HFFc6 (cell line): ENCODE data around the gene FNTB. TPM values are rescaled to one million over a fixed set of nuclear protein-coding genes. Genes with fewer than 3 reads are reported as not detected.

Experiments
- DNase-seq: peaks from one replicate; pipeline ENCODE4 v3.0.0-alpha.2; 2018
- H3K27ac Mint-ChIP-seq: 2 replicates; pipeline ENCODE4 v1.8.0; 2020; ENCODE audit warnings: mild to moderate bottlenecking, mixed read lengths
- H3K27me3 Mint-ChIP-seq: 2 replicates; pipeline ENCODE4 v1.8.0; 2021; ENCODE audit warnings: mild to moderate bottlenecking, moderate library complexity, mixed read lengths; ENCODE audit not compliant: insufficient read depth
- H3K36me3 Mint-ChIP-seq: 2 replicates; pipeline ENCODE4 v1.8.0; 2021; ENCODE audit warnings: low read depth, mixed read lengths
- H3K4me1 Mint-ChIP-seq: 2 replicates; pipeline ENCODE4 v1.8.0; 2020; ENCODE audit warnings: low read depth, mixed read lengths
- H3K4me3 Mint-ChIP-seq: 2 replicates; pipeline ENCODE4 v1.8.0; 2020; ENCODE audit warnings: mild to moderate bottlenecking, moderate library complexity, mixed read lengths
- H3K9me3 Mint-ChIP-seq: 2 replicates; pipeline ENCODE4 v1.8.0; 2020; ENCODE audit warnings: mild to moderate bottlenecking, mixed read lengths
- total RNA-seq, 6 experiments: library from RNA; stranded (reverse); fragmentation: NEBNext Ultra II Directional; extraction: Animal tissue kit (Norgen Biotek cat#: 25700); gene quantifications; 2 replicates in 1 of 6; 3 replicates in 5 of 6; pipeline ENCODE4 v1.2.3, GENCODE V29; 2021
- TF ChIP-seq, protein P1 (sequence below): fragments of 200-600 bp; sonication (generic); IDR thresholded peaks from 2 replicates; pipeline ENCODE4 v1.5.0; 2021; ENCODE audit warnings: antibody characterized with exemption, mild to moderate bottlenecking

The FNTB gene
- total RNA-seq, 6 experiments from 2014 or later: 14.1 to 22.7 (median 18.0) TPM

DNA sequence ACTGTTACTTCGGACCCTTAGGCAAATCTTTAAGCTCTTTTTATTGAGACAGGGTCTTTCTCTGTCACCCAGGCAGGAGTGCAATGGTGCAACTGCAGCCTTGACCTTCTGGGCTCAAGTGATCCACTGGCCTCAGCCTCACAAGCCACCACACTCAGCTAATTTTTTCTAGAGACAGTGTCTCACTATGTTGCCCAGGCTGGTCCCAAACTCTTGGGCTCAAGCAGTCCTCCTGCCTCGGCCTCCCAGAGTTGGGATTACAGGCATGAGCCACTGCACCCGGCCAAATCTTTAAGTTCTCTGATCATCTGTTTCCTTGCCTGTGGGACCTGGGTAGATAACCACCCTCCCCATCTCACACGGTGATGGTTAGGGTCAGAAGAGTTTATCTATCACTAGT lies 41.8 kb upstream of the FNTB start:
- H3K9me3 Mint-ChIP-seq: no peaks in the 10 kb centered on the region
- no peak overlapping the region for H3K27ac Mint-ChIP-seq
- peaks cover 8% of the 10 kb centered on the region; the same call in 1 of the 2 replicates for H3K36me3 Mint-ChIP-seq
- TF ChIP-seq, protein P1, sequence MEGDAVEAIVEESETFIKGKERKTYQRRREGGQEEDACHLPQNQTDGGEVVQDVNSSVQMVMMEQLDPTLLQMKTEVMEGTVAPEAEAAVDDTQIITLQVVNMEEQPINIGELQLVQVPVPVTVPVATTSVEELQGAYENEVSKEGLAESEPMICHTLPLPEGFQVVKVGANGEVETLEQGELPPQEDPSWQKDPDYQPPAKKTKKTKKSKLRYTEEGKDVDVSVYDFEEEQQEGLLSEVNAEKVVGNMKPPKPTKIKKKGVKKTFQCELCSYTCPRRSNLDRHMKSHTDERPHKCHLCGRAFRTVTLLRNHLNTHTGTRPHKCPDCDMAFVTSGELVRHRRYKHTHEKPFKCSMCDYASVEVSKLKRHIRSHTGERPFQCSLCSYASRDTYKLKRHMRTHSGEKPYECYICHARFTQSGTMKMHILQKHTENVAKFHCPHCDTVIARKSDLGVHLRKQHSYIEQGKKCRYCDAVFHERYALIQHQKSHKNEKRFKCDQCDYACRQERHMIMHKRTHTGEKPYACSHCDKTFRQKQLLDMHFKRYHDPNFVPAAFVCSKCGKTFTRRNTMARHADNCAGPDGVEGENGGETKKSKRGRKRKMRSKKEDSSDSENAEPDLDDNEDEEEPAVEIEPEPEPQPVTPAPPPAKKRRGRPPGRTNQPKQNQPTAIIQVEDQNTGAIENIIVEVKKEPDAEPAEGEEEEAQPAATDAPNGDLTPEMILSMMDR: no peak
- no peak for DNase-seq
- no peaks in the 10 kb centered on the region for H3K4me1 Mint-ChIP-seq
- peaks cover 3% of the 10 kb centered on the region for H3K27me3 Mint-ChIP-seq
- no peak overlapping the region for H3K4me3 Mint-ChIP-seq

DNA sequence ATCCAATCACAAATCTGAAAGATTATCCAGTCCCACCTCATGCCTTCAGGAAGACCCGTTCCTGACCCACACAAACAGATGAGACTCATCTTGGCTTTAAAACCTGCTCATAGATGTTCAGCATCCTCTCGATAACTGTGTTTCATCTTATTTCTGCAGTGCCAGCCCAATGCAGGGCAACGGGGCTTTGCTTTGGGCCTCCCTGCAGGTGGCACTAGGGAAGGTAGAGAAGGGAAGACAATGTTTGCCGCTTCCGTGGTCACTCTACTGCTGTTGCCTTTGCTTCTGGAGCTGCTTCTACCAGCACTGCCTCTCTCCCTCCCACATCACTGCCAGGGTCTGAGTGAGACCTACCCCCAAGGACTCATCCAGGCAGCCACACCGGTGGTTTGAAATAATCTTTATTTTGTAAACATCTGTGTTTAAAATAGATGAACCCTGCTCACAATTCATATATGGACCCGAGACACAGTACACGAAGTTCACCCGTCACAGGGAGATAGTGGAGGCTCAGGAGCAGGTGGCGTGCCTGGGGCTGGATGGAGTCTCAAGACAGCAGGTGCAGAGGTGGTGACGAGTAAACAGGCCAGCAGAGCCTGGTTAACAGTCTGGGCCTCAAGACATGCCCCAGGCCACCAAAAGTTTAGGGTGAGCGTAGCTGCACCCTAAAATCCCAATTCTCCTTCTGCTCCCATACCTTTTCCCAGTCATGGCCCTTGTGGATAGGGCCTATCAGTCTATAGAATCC lies 41.1 kb upstream of the FNTB start:
- H3K9me3 Mint-ChIP-seq: no peaks in the 10 kb centered on the region
- peaks cover 8% of the 10 kb centered on the region; the same call in 1 of the 2 replicates for H3K36me3 Mint-ChIP-seq
- TF ChIP-seq, protein P1: no peak
- H3K27me3 Mint-ChIP-seq: peaks cover 3% of the 10 kb centered on the region
- no peak overlapping the region for H3K27ac Mint-ChIP-seq
- no peaks in the 10 kb centered on the region for H3K4me1 Mint-ChIP-seq
- H3K4me3 Mint-ChIP-seq: no peak overlapping the region
- DNase-seq: no peak

DNA sequence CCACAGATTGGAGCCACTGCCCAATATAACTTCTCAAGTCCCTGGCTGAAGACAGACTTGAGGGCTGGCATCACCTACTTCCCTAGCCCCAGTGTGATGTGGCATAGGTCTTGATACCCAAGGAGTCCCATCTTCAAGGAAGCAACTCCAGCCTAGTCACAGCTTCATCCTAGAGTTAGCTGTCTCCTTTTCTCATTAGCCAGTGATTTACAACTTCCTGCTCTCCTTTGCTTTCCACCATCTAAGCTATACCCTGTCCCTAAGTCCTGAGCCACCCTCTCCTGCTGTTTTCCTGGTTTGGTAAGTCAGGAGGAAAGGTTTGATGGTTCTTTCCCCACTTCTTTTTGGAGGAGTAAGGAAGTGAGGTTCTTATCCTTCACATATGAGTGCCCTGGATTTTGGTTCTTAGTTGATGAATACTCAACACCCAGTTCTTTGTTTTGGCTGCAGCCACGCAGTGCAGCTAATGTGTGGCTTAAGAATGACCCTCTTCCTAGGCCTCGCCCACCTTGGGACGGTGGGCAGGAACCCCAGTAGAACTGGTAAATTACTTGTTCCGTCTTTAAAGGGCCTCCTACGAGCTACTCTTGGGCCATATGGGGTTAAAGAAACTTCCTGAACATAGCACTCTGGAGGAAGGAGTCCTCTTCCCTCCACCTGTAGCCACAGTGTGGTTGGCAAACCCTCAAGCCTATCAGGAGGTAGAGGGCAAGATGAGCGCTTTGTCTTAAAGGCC lies 40.2 kb upstream of the FNTB start:
- Mint-ChIP-seq H3K4me3 (no peak overlapping the region), H3K27me3 (peaks cover 3% of the 10 kb centered on the region), H3K27ac (no peak overlapping the region), H3K36me3 (peaks cover 8% of the 10 kb centered on the region; the same call in 1 of the 2 replicates), H3K4me1 (no peaks in the 10 kb centered on the region), H3K9me3 (no peaks in the 10 kb centered on the region)
- TF ChIP-seq, protein P1: no peak
- DNase-seq: no peak

DNA sequence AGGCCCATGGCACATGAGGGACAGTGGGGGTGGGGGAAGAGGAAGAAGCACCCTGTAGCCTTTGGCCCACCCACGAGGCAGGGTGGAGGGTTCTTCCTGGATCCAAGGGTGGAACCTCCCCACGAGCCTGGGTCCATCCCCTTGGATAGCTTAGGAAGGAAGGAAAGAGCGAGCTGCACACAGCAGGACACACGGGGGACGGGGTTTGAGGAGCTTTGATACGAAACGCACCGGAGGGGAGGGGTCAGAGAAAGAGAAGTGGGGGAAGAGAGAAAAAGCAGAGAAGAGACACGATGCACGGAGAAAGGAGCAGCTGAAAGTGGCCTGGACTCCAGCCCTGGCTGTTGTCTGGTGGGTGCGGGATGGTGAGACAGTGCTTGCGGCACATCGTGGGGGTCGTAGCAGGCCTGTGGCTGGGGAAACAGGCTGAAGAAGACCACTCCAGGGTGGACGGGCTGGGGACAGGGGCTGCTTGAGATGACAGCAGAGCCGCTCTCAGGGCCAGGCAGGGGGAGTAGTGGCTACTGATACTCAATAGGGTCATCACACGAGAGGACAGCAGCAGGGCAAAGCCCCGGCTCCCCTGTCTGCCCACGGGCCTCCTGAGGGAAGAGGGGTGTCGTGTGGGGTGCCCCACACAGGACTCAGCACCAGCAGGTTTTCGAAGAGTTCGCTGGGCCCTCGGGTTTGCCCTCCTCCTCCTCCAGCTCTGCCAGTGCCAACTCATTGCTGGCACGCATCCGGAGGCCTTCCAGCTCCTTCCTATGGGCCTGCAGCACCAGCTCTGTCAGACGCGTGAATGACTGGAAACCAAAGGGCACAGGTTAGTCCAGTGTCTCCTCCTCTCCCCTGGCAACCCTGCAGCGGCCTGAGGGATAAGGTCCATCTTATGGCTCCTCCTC lies 38.7 kb upstream of the FNTB start:
- TF ChIP-seq, protein P1: no peak
- Mint-ChIP-seq H3K4me1 (no peaks in the 10 kb centered on the region), H3K36me3 (peaks cover 8% of the 10 kb centered on the region; the same call in 1 of the 2 replicates)

DNA sequence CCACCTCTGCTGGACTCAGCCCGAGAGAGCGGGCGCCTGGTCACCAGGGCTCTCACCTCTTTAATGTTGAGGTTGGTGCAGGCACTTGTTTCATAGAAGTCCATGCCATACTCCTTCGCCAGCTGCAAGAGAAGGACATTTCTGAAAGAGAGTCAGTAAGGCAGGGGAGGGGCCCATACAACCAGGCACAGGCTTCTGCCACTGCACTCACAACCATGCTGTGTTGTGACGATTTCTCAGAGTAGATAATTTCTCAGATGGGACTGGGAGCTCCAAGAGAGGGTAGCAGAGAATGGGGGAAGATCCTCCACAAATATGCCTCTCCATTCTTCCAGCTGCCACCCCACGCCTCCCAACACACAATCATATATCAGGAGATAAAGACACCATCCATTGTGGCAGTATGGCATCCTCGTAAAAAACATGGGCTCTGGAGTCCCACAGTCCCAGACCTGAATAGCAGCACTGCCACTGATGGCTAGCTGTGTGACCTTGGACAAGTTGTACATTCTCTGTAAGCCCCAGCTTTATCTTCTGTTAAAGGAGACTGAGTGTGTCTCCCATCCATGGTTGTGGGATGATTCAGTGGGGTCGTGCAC lies 38.0 kb upstream of the FNTB start:
- no peak overlapping the region for H3K4me3 Mint-ChIP-seq
- TF ChIP-seq, protein P1: no peak
- no peaks in the 10 kb centered on the region for H3K4me1 Mint-ChIP-seq
- no peaks in the 10 kb centered on the region; the same call in 1 of the 2 replicates for H3K27me3 Mint-ChIP-seq
- DNase-seq: no peak
- no peak overlapping the region for H3K27ac Mint-ChIP-seq
- no peaks in the 10 kb centered on the region for H3K9me3 Mint-ChIP-seq
- peaks cover 8% of the 10 kb centered on the region; the same call in 1 of the 2 replicates for H3K36me3 Mint-ChIP-seq

More for the DNA sequence above, 38.7 kb upstream of the FNTB start:
- Mint-ChIP-seq H3K4me3 (no peak overlapping the region), H3K27me3 (peaks cover 2% of the 10 kb centered on the region), H3K9me3 (no peaks in the 10 kb centered on the region), H3K27ac (no peak overlapping the region)
- no peak for DNase-seq
